ENCODE measurements around the gene ZFPL1.

The ZFPL1 gene

DNA sequence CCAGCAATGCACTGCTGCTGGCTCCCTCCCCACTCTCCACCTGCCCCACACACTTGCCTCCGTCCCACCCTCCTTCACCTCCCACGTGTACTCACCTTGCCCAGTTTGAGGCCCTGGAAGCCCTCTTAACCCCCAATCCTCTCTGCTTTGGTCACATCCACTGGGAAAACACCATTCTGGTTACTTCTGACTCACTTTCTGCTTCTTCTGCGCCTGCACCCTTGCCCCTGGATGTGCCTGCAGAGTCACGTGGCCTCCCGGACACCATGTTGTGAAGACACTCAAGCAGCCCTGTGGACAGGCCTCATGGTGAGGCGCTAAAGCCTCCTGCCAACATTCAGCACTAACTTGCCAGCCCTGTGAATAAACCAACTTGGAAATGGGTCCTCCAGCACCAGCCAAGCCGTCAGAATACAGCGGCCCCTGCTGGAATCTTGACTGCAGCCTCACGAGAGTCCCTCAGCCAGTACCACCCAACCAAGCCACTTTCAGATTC, 23.1 kb upstream of the ZFPL1 start:
- no peak for DNase-seq

DNA sequence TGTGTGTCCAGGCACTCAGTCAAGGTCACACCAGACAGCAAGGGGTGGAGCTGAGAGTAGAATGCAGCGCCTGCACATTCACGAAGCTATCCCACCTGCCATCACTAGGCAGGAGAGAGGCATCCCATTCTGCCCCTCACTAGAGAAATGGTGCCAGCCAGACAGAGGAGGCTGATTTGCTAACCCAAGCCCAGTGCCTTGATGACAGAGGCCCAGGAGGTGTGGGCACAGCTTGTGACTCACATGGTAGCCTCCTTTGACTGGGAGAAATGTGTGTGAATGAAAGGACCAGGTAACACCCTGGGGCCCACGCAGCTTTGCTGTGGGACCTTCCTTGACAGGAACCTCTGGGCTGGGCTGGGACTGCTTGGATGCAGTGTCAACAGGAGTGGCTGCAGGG, 20.5 kb upstream of the ZFPL1 start:
- no peak for DNase-seq

DNA sequence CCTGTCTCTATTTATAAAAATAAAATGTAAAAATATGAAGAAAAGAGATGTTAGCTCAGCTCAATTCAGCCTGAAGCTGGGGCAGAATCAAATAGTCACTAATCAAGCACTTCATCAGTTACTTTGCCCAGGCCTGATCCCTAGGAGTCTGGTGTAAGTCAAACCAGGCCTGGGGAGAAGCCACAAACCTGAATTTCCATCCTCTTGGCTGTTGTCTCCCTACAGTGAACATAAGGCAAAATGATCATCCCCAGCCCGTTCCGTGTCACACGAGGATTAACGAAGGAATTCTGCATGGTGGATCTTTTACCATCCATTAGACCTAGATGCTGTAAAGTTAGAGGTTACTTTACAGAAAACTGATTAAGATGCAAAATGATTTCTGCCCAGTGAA, 19.2 kb upstream of the ZFPL1 start:
- no peak for DNase-seq

DNA sequence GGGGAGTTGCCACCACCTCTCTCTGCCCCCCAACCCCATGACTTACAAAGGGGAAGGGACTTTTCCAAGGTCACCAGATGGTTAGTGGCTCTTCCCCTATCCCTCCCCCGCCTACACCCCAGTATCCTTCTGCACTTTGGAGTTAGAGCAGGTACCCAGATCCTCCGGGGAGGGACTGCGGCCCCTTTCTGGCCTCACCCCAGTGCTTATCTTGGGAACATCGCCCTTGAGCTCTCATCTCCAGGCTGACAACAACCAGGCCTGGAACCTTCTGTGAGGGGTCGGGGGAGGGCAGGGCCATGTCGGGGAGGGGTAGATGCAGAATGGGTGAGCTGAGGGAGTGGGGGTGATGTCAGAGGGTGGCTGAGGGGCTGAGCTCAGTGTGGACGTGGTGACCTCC, 18.2 kb upstream of the ZFPL1 start:
- no peak for DNase-seq

DNA sequence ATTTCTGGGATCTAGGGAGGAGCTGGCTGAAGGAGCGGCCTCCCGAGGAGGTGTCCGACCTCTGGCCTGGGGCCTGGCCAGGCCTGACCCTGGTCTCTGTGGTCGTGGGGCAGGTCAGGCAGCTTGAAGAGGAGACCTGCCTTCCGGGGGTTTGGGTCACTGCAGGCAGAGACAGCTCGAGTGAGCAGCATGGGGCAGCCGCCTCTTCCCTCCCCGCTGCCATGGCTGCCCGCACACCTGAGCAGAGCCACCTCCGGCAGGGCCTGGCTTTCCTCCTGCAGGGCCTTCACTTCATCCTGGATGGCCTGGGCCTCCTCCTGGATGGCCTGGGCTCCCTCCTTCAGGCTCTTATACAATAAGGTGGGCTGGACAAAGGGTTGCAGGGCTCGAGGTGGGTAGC, 17.7 kb upstream of the ZFPL1 start:
- DNase-seq, result no peak

DNA sequence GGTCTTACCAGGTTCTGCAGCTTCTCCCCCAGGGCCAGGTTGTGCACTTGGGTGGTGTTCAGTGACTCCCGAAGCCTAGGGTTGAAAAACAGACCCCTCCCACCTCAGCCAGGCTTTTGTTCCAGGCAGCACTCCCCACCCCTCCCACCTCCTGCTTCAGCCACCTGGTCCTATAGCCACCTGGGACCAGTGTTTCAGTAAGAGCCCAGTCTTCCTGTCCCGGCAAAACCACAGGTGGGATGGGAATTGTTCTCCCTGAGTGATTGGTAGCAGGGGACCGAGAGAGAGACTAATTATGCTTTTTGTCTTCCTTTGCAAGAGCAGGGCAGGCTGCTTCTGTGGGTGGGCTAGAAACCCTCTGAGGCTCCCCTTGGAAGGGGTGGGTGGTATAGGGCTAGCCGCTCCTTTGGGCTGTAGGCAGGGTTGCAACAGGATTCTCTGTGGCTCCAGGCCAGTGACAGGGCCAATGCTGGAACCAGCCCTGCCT, 17.2 kb upstream of the ZFPL1 start:
- DNase-seq, result no peak

DNA sequence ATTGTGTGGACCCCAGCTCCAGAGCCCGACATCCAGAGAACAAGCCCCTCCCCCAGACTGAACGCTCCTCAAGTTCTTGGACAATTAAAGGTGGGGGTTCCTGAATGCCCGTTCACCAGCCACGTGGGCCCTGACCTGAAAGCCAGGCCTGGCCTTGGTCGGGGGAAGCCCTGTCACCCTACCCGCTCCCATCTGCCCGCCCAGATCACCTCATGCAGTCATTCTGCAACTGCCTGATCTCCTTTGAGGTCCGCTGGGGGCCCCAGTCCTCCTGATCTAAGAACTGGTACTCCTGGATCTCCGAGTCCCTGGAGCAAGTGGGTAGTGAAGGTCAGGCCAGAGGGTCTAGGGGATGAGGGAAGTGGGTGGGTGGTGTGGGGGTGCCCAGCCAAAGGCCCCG, 16.6 kb upstream of the ZFPL1 start:
- DNase-seq, result no peak

DNA sequence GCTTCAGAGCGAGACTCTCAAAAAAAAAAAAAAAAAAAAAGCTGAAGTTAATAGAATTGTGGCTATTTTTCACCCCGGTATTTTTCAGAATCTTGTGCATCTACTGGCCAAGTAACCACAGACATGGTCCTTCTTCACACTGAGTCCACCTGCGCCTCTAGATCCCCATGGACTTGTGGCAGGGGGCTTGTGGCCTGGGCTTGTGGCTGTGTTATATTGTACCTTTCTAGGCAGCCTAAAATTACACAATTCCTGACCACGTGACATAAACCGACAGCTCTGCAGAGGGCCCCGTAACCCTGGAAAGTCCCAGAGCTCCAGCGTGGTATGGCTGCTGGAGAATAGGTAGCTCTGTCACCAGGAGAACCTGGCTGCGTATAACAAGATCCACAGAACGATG, 14.8 kb upstream of the ZFPL1 start:
- DNase-seq, result no peak

DNA sequence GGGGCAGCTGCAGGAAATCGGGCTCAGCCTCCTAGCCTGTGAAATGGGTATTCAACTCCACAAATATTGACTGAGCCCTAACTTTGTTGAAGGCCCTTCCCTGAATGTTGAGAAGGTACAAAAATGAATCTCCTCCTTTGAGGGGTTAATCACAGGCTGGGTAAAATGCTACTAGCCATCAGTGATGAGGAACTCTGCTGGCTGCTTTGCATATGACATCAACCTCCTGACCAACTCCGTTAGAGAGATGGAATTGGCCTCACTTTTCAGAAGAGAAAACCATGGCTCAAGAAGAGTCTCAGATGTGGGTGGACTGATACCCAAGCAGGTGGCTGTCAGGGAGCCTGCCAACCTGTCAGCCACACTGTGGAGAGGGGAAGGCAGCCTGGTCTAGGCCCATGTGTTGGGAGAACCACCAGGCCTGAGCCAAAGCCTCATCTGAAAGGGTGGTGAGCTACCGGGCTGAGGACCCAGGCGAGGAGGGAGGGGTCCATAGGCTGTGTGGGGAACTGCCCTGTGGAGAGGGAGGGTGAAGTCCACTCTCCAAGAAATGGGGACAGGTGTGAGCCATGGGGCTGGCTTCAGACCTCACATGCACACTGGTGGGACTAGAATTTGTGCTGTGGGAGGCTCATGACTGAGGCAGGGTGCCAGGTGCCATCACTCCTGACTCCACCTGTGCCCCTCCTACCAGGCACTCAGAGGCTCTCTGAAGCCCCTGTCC, 12.0 kb upstream of the ZFPL1 start:
- no peak for DNase-seq

DNA sequence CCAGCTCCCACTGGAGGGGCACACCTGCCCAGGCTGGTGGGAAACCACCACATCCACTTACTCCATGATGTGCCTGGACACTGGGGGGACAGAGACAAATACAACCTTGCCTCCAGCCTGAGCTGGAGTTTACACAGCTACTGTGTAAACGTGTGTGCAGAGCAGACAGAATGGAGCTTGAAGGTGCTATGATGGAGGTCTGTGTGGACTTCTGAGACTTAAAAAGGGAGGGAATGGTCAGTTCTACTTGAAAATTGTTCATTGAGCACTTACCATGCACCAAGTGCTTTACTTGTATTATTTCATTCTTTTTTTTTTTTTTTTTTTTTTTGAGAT, 11.4 kb upstream of the ZFPL1 start:
- no peak for DNase-seq

DNA sequence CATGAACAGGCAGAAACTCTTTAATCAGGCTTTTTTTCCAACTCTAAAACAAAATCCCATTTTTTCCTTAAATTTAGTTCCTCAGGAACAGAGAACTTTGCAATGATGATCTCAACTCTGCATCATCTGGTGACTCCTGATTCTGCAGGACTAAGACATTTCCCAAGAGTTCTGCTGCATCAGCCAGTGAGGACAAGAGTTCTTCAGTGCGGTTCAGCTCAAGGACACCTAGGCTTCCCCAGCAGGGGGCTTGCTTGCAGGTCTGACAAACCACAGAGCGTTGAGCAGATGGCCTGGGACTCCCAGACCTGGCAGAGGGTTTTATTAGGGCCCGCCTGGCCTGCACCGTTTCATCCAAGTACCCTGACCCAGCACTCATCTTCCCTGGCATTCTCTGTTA, 6.6 kb upstream of the ZFPL1 start:
- DNase-seq, result peak; percentile 7

DNA sequence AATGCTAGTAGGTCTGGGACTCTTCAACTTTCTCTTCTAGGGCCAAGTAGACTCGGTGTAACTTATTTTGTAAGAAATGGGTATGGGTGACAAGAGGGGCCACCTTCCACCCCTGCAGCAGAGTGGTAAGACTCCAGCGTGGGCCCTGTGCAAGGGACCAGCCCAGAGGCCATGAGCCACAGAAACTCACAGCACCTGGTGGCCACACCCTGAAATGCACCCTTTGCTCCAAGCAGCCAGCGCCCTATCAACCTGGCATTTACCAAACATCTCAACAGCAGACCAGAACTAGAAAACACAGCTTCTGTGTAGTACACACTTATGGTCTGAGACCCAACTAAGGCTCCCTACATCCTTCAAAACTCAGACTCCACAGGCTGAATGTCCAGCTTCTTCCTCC, 5.9 kb upstream of the ZFPL1 start:
- DNase-seq, result peak; percentile 34

DNA sequence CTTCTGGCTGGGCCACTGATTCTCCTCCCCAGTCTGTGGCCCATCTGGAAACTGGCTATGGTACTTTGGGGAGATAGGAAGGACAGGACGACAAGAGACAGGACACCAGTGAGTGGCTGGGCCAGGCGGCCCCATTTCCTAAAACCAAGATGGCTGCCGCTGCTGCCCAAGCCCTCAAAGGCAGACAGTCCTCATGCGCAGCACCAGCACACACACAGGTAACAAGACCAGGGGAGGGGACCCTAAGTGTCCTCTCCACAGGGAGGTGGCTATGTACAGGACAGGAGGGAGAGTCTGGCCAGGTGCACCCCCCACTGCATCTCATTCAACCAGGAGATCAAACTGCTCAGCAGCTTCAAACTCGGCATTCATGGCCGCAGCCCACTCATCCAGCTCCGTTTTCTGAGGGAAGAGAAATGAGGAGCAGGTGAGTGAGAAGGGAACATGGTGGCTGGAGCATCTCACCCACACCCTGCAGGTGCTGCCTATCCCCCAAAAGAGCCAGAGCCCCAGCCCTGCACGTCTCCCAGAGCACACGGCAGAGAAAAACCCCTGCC, 5.2 kb upstream of the ZFPL1 start:
- no peak for DNase-seq

DNA sequence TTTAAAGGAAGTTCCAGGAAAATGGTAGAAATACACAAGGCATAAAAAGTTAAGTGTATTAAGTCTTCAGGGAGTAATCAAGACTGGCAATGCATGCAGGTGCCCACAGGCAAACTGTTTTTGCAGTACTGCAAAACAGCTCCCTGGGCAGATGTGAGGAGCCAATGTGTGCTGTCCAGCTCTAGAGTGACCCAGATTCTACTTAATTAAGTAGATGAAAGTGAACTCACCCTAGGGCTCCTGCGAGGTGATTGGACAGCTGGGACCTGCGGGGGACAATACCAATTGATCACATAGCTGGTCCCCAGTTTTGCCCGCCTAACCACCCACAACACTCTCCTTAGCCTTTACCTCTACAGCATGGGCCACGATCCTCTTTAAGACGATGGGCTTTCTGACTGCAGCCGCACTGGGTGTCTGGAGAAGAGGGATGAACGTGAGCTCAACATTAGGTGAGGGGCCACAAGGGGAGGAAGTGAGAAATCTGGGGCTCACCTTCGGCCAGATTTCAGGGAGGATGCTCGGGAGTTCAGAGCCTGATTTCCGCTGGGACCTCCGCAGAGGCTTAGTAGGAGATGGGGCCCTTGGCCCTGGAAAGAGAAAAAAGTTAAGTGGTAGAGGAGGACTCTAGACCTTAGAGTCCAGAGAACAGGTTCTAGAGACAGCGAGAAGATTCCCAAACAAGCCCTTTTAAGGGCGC, 738 bp upstream of the ZFPL1 start:
- no peak for DNase-seq

DNA sequence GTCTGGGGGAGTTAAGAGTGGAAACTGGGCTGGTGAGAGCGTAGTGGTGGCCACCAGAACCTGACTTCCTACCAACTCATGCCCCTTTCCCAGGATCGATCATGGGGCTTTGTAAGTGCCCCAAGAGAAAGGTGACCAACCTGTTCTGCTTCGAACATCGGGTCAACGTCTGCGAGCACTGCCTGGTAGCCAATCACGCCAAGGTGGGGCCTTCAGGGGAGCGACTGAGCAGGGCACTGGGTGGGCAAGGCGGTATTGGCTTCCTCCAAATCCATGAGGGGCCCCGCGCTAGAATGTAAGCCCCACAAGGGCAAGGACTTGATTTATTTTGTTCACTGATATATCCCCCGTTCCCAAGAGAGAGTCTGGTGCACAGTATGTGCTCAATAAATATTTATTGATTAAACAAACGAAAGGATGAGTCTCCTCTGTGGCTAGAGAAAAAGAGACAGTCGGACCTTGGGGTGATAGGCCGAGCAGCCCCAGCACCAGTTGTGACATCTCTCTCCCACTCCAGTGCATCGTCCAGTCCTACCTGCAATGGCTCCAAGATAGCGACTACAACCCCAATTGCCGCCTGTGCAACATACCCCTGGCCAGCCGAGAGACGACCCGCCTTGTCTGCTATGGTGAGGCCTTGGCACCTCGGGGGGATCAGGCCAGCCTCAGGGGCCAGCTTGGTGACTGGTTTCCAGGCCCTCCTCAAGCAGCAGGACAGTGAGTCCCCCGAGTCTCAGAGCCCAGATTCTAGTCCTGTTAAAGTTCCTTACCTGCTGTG, 765 bp downstream of the ZFPL1 start:
- DNase-seq, result no peak

DNA sequence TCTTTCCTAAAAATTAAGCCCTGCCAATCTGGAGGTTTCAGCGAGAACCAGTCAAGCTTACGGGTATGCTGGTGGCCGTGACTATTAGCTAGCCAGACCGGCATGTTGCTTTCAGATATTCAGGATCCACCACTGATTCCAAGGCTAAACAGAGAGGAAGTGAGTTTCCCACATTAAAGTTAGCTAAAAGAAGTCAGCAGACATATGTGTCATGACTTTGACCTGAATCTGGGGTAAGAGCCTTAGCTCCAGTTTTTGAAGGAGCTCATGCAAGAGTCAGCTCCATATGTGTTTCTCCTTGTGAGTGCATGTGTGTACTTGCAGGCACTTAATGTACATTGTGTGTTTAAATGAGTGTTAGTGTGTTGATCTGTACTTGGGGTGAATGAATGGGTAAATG, 1.4 kb downstream of the ZFPL1 start:
- no peak for DNase-seq

DNA sequence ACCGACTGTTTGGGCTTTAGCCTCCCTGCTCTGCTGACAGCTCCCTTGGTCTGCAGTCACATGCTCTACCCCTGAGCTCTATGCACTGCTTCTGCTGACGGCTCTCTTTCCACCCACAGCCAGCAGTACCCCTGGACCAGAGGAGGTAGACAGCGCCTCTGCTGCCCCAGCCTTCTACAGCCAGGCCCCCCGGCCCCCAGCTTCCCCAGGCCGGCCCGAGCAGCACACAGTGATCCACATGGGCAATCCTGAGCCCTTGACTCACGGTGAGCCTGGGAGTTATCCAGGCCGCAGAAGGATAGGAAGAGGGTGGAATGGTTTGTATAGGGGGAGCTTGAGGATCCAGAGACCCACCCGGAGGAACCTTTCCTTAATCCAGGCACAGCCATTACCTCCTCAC, 2.8 kb downstream of the ZFPL1 start:
- DNase-seq, result no peak

DNA sequence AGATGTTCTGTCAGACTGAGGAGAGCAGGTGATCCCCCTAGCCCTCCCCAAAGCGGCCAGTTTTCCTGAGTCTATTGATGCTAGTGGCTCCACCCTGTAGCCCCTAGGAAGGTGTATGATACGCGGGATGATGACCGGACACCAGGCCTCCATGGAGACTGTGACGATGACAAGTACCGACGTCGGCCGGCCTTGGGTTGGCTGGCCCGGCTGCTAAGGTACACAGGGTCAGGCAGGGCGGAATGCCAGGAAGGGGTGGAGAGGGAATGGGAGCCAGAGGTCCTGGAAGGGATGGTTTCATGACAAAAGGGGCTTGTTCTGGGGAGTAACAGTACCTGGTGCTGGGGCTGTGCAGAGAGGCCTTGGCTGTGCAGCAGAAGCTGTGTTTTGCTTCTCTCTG, 3.2 kb downstream of the ZFPL1 start:
- DNase-seq, result no peak

DNA sequence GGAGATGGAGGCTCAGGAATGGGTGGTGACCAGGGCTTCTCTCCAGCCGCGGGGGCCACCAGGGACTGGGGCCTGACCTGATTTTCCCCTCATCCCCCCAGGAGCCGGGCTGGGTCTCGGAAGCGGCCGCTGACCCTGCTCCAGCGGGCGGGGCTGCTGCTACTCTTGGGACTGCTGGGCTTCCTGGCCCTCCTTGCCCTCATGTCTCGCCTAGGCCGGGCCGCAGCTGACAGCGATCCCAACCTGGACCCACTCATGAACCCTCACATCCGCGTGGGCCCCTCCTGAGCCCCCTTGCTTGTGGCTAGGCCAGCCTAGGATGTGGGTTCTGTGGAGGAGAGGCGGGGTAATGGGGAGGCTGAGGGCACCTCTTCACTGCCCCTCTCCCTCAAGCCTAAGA, 3.8 kb downstream of the ZFPL1 start:
- no peak for DNase-seq

DNA sequence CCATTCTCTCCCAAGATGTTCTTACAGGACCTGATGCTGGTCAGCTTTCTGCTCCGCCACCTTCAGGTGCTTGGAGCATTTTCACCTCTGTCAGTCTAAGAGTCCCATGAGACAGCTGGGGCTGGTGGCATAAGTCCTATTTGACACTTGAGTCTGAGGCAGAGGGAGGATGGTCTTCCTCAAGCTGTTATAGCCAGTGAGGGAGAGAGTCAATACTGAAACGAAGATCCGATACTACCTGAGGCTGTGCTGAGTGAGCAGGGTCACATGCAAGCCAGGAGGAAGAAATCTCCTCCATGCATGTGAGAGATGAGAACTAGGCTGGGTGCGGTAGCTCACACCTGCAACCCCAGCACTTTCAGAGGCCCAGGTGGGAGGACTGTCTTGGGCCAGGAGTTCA, 5.6 kb downstream of the ZFPL1 start:
- no peak for DNase-seq

DNA sequence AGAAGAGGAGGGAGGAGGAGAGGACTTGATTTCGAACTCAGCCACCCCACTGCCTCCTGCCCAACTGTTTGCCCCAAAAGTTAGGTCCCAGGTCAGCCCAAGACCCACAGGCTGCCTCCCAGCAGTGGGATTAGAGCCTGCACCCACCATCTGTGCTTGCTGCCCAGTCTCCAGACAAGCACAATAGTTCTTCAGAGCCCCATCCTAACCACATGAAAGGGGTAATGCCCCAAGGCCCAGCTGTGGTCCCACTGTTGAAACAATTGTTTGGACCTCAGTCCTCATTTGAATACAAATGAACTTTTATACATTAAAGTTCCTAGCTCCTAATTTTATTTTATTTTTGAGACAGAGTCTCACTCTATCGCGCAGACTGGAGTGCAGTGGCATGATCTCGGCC, 6.6 kb downstream of the ZFPL1 start:
- no peak for DNase-seq

DNA sequence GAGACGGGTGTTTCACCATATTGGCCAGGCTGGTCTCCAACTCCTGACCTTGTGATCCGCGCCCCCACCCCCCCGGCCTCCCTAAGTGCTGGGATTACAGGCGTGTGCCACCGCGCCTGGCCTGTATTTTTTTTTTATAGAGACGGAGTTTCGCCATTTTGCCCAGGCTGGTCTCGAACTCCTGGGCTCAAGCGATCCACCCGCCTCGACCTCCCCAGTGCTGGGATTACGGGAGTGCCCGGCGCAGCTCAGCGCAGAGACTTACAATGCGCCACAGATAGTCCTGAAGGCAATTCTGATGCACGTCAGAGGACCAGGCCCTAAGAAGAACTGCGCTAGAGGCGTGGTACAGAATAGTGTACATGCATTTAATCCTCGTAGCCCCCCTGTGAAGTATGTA, 11.4 kb downstream of the ZFPL1 start:
- no peak for DNase-seq

DNA sequence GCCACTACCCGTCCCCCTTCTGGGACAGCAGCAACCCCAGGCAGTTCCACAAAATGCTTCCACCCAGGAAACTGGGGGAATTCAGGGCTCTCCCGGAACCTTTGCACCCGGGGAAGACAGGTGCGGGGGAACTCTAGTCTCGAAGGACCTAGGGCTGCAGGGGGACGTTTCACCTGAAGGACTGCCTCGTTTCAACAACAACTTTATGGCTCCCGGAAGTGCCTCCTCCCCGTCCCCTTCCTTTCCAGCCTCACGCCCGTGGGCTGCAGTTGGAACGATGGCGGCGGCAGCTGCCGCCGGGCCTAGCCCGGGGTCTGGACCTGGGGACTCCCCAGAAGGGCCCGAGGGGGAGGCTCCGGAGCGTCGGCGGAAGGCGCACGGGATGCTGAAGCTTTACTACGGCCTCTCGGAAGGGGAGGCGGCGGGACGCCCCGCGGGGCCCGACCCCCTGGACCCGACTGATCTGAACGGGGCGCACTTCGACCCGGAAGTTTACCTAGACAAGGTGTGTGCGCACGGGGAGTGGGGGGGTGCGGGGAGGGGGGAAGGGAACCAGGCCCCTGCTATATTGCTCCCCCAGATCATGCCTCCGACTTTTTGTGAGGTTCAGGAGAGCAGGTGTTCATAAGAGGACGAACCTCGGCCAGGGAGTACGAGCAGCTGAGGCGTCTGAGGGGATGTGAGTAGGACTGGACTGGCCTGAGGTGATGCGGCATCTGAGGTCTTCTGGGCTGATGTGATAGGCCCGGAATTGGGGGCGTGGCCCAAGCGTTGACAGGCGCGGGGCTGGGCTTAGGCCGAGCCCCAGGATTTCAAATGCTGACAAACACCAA, 12.2 kb downstream of the ZFPL1 start, which contains the start of gene VPS51:
TSS of gene VPS51 (plus strand) at position 241 of the 833 bp plus-strand sequence. CDS start at position 278, 37 bp downstream.
- DNase-seq, result peak; percentile 79
